Activated CD4-positive, alpha-beta T cell treated with anti-CD3 and anti-CD28 coated beads for 4 hours (primary cell): ENCODE measurements around the gene CLEC9A.
"Not testable (repeated sequence)": the region's sequence is repeated elsewhere in the genome, so short reads cannot be mapped to it uniquely, and the experiment has no call there.

Source experiments
- DNase-seq, 2 donors: peaks; one replicate each; pipeline ENCODE4 v3.0.0-alpha.2; 2020

The CLEC9A gene

GRCh38 chr12:10030446-10030845 lies at the start of gene CLEC9A:
Gene CLEC9A (plus strand): TSS chr12:10030682. CDS start chr12:10052688, 22,006 bp downstream.
- DNase-seq, result no peak

GRCh38 chr12:9991876-9992275 lies 38.6 kb upstream of the CLEC9A start:
- DNase-seq, result no peak

- DNase-seq, result no peak
These were observed 38.2 kb upstream of the CLEC9A start for GRCh38 chr12:9992296-9992695.

- DNase-seq, result no peak
These were observed 31.5 kb upstream of the CLEC9A start, which contains the start of gene CLEC1B for GRCh38 chr12:9999016-9999415. Gene CLEC1B (minus strand): TSS chr12:9999121. CDS start chr12:9999100, 21 bp downstream.

GRCh38 chr12:10001171-10001776 lies 29.2 kb upstream of the CLEC9A start:
- no peak for DNase-seq

GRCh38 chr12:10012630-10013330 lies 17.7 kb upstream of the CLEC9A start:
- no peak for DNase-seq

GRCh38 chr12:10015450-10015849 lies 15.0 kb upstream of the CLEC9A start:
- no peak for DNase-seq

- no peak for DNase-seq
These were observed 13.6 kb upstream of the CLEC9A start for GRCh38 chr12:10016881-10017280.

GRCh38 chr12:10018386-10018785 lies 12.1 kb upstream of the CLEC9A start:
- no peak for DNase-seq

- no peak for DNase-seq
These were observed 9.1 kb upstream of the CLEC9A start for GRCh38 chr12:10021342-10021741.

- DNase-seq, result no peak
These were observed 5.2 kb upstream of the CLEC9A start for GRCh38 chr12:10025236-10025635.

- not testable (repeated sequence) for DNase-seq
These were observed 3.8 kb upstream of the CLEC9A start for GRCh38 chr12:10026666-10027065.

GRCh38 chr12:10027311-10027710 lies 3.2 kb upstream of the CLEC9A start:
- DNase-seq, result no peak

- DNase-seq, result no peak
These were observed 2.8 kb upstream of the CLEC9A start for GRCh38 chr12:10027721-10028120.

- no peak for DNase-seq
These were observed 839 bp downstream of the CLEC9A start for GRCh38 chr12:10031321-10031720.

GRCh38 chr12:10031771-10032175 lies 1.3 kb downstream of the CLEC9A start:
- DNase-seq, result no peak

- no peak for DNase-seq
These were observed 3.5 kb downstream of the CLEC9A start for GRCh38 chr12:10033783-10034545.

GRCh38 chr12:10042167-10042566 lies 11.7 kb downstream of the CLEC9A start:
- DNase-seq, result no peak

GRCh38 chr12:10048526-10048925 lies 18.0 kb downstream of the CLEC9A start:
- no peak for DNase-seq

- DNase-seq, result no peak
These were observed 21.9 kb downstream of the CLEC9A start for GRCh38 chr12:10052193-10052913.

GRCh38 chr12:10058387-10058786 lies 27.9 kb downstream of the CLEC9A start:
- no peak for DNase-seq

GRCh38 chr12:10065241-10065640 lies 34.8 kb downstream of the CLEC9A start:
- no peak for DNase-seq

- no peak for DNase-seq
These were observed 36.8 kb downstream of the CLEC9A start for GRCh38 chr12:10067264-10067663.
